Chondrocyte (in vitro differentiated cells): ENCODE data around the gene SMG5. TPM values are rescaled to one million over a fixed set of nuclear protein-coding genes. Genes with fewer than 3 reads are reported as not detected.
A peak's percentile ranks its signal among the peaks of the same experiment; 100 is the strongest.
"Not testable (repeated sequence)": the region's sequence is repeated elsewhere in the genome, so short reads cannot be mapped to it uniquely, and the experiment has no call there.

Experiments
- DNase-seq: peaks from one replicate; pipeline ENCODE4 v3.0.0; 2021; ENCODE audit warnings: mixed read lengths, low spot score
- H3K27ac Mint-ChIP-seq: one replicate; pipeline ENCODE4 v1.8.0; 2021; ENCODE audit warnings: mild to moderate bottlenecking, moderate library complexity, mixed read lengths; ENCODE audit not compliant: unreplicated experiment
- H3K27me3 Mint-ChIP-seq: 2 replicates; pipeline ENCODE4 v1.8.0; 2021; ENCODE audit warnings: low read depth, mixed read lengths
- H3K36me3 Mint-ChIP-seq: 2 replicates; pipeline ENCODE4 v1.8.0; 2021; ENCODE audit warnings: low read depth, mixed read lengths
- H3K4me1 Mint-ChIP-seq: 2 replicates; pipeline ENCODE4 v1.8.0; 2021; ENCODE audit warnings: low read depth, mild to moderate bottlenecking, mixed read lengths
- H3K4me3 Mint-ChIP-seq: one replicate; pipeline ENCODE4 v1.8.0; 2021; ENCODE audit warnings: mild to moderate bottlenecking, moderate library complexity, mixed read lengths; ENCODE audit not compliant: unreplicated experiment
- H3K9me3 Mint-ChIP-seq: 2 replicates; pipeline ENCODE4 v1.8.0; 2021; ENCODE audit warnings: low read depth, mixed read lengths
- long read RNA-seq: library from polyadenylated mRNA; stranded (forward); transcript quantifications from one replicate; pipeline ENCODE4 v2.0.0, GENCODE V29; 2021
- total RNA-seq: library from RNA; stranded (reverse); gene quantifications from 3 replicates; pipeline ENCODE4 v1.2.1, GENCODE V29; 2021
- TF ChIP-seq, protein P1 (sequence below): fragments of 200-600 bp; sonication (generic); IDR thresholded peaks from 2 replicates; pipeline ENCODE4 v1.5.0; 2021; ENCODE audit warnings: antibody characterized with exemption, mild to moderate bottlenecking, moderate library complexity

SMG5 gene, protein sequence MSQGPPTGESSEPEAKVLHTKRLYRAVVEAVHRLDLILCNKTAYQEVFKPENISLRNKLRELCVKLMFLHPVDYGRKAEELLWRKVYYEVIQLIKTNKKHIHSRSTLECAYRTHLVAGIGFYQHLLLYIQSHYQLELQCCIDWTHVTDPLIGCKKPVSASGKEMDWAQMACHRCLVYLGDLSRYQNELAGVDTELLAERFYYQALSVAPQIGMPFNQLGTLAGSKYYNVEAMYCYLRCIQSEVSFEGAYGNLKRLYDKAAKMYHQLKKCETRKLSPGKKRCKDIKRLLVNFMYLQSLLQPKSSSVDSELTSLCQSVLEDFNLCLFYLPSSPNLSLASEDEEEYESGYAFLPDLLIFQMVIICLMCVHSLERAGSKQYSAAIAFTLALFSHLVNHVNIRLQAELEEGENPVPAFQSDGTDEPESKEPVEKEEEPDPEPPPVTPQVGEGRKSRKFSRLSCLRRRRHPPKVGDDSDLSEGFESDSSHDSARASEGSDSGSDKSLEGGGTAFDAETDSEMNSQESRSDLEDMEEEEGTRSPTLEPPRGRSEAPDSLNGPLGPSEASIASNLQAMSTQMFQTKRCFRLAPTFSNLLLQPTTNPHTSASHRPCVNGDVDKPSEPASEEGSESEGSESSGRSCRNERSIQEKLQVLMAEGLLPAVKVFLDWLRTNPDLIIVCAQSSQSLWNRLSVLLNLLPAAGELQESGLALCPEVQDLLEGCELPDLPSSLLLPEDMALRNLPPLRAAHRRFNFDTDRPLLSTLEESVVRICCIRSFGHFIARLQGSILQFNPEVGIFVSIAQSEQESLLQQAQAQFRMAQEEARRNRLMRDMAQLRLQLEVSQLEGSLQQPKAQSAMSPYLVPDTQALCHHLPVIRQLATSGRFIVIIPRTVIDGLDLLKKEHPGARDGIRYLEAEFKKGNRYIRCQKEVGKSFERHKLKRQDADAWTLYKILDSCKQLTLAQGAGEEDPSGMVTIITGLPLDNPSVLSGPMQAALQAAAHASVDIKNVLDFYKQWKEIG
- total RNA-seq = 65.9 to 76.1 TPM (median 73.5 TPM) in 3 replicates
- long read RNA-seq, full-length matches to known transcripts = 116 of 175 reads
- long read RNA-seq, partial matches to known transcripts = 19 of 175 reads
- long read RNA-seq, other reads (novel, unspliced or antisense) = 40 of 175 reads

DNA sequence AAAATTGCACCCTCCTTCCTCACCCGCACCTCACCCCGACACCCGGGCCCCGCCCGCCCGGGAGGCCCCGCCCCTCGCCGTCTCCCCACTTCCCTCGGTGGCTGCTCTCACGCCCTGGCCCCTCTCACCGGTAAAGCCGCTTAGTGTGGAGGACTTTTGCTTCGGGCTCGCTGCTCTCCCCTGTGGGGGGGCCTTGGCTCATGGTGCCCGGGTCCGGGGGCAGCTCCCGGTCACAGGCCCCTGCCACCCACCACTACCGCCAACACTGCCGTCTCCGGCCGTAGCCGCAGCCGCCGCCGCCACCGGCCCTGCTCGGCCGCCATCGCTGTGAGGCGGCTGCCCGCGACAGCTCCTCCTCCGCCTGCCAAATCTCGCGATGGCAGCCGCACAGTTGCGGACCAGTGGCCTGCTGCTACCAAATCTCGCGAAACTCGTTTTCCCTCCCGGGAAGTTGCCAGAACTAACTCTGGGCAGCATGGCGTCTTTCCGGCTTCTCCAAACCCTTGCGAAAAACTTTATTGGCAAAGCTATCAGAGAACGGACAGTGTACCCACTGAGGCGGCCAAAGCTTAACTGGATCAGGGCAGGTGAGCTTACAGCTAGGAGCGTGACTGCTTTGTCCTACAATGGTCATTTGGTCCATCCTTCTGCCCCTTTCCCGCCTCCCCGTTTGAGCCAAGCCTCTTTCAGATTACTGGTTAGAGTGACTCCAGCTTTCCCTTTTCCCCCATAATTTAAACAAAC, at the start of gene SMG5:
Gene SMG5 (minus strand): TSS at position 347 of the 744 bp plus-strand sequence. CDS start 145 bp downstream, at position 202.
- Mint-ChIP-seq H3K36me3 (peaks cover 8% of the 10 kb centered on the region), H3K27me3 (no peaks in the 10 kb centered on the region), H3K4me1 (peaks cover 38% of the 10 kb centered on the region), H3K27ac (peak within 1 kb of the TSS; percentile 95), H3K4me3 (peak within 1 kb of the TSS; percentile 97), H3K9me3 (no peaks in the 10 kb centered on the region)
- TF ChIP-seq, protein P1, sequence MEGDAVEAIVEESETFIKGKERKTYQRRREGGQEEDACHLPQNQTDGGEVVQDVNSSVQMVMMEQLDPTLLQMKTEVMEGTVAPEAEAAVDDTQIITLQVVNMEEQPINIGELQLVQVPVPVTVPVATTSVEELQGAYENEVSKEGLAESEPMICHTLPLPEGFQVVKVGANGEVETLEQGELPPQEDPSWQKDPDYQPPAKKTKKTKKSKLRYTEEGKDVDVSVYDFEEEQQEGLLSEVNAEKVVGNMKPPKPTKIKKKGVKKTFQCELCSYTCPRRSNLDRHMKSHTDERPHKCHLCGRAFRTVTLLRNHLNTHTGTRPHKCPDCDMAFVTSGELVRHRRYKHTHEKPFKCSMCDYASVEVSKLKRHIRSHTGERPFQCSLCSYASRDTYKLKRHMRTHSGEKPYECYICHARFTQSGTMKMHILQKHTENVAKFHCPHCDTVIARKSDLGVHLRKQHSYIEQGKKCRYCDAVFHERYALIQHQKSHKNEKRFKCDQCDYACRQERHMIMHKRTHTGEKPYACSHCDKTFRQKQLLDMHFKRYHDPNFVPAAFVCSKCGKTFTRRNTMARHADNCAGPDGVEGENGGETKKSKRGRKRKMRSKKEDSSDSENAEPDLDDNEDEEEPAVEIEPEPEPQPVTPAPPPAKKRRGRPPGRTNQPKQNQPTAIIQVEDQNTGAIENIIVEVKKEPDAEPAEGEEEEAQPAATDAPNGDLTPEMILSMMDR = no peak
- DNase-seq = peak; percentile 97

DNA sequence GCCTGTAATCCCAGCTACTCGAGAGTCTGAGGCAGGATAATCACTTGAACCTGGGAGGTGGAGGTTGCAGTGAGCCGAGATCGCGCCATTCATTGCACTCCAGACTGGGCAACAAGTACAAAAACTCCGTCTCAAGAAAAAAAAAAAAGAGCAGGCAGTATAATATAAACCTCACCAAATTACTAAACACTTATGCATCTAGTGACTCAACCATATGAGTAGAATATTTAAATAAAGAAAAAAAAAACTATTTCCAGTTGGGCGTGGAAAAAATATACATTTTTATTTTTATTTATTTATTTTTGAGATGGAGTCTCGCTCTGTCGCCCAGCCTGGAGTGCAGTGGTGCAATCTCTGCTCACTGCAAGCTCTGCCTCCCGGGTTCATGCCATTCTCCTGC, 40.6 kb upstream of the SMG5 start:
- not testable (repeated sequence) for H3K27ac Mint-ChIP-seq, H3K4me1 Mint-ChIP-seq, DNase-seq, H3K4me3 Mint-ChIP-seq, H3K9me3 Mint-ChIP-seq, H3K27me3 Mint-ChIP-seq
- peaks cover 22% of the 10 kb centered on the region for H3K36me3 Mint-ChIP-seq

DNA sequence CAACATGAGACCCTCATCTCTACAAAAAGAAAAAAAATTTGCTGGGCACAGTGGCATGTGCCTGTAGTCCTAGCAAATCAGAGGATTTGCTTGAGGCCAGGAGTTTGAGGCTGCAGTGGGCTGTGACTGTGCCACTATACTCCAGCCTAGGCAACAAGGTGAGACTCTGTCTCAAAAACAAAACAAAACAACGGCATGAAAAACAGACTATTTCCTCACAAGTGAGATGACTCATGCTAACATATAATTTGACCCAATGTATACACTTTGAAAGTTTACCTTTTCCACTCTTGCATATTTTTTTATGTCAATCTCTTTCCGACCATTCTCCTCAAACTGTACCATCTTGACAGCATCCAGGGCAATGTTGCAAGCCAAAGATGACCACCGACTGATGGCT, 37.9 kb upstream of the SMG5 start:
- DNase-seq = no peak
- no peak overlapping the region for H3K27ac Mint-ChIP-seq
- no peaks in the 10 kb centered on the region for H3K4me1 Mint-ChIP-seq
- no peak overlapping the region for H3K4me3 Mint-ChIP-seq
- TF ChIP-seq, protein P1 = no peak
- peaks cover 31% of the 10 kb centered on the region for H3K36me3 Mint-ChIP-seq
- H3K27me3 Mint-ChIP-seq = no peaks in the 10 kb centered on the region
- no peaks in the 10 kb centered on the region for H3K9me3 Mint-ChIP-seq

DNA sequence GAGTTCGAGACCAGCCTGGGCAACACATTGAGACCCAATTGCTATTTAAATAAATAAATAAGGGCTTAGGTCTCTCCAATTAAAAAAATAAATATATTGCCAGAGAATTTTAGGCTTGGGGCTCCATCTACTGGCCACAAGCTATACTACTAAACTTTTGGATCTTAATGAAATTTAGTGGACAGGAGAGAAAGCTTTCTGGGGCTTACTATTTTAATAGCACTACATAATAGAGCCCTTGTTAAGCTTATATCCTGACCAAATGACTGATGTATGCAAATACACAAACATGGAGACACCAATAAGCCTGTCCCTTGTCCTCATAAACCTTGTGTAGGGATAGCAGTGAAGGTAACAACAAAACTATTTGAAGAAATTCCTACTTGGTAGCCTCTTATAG, 37.0 kb upstream of the SMG5 start:
- H3K36me3 Mint-ChIP-seq = peaks cover 33% of the 10 kb centered on the region

DNA sequence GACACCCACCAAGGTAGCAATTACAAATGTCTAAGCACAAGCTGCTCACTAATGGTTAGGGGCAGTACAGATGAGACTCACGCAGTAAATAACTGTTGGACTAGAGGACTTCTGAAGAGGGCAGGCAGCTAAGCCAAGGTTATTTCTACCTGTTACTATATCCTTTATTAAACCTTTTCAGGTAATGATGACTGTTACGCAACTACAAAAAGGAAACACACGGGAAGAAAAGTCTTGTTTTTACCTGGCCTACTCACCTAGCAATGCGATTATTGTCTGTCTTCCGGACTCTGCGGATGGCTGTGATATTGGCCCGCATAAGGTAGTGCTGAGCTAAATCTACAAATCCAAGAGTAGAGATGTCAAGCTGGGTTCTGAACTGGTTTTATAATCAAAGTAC, 34.3 kb upstream of the SMG5 start:
- Mint-ChIP-seq H3K9me3 (no peaks in the 10 kb centered on the region), H3K27me3 (no peaks in the 10 kb centered on the region), H3K27ac (no peak overlapping the region), H3K36me3 (peaks cover 38% of the 10 kb centered on the region), H3K4me1 (no peaks in the 10 kb centered on the region), H3K4me3 (no peak overlapping the region)
- TF ChIP-seq, protein P1 = no peak
- DNase-seq = no peak

More for the DNA sequence above, 37.0 kb upstream of the SMG5 start:
- Mint-ChIP-seq H3K9me3 (no peaks in the 10 kb centered on the region), H3K4me1 (no peaks in the 10 kb centered on the region), H3K27me3 (no peaks in the 10 kb centered on the region), H3K4me3 (no peak overlapping the region), H3K27ac (no peak overlapping the region)
- TF ChIP-seq, protein P1 = peak; percentile 83
- no peak for DNase-seq
